ENCODE results near the gene PPFIA1. TPM values are rescaled to one million over a fixed set of nuclear protein-coding genes. Genes with fewer than 3 reads are reported as not detected.

PPFIA1 gene
- total and polyA plus RNA-seq, 8 donors = 14.9 to 28.7 (median 21.1) TPM

GRCh38 chr11:70312401-70313357 lies 42.2 kb downstream of the PPFIA1 start:
- Histone ChIP-seq H3K36me3 (no peaks in the 10 kb centered on the region), H3K9me3 (no peaks in the 10 kb centered on the region), H3K27ac (no peak overlapping the region), H3K27me3 (no peaks in the 10 kb centered on the region), H3K4me1 (no peaks in the 10 kb centered on the region), H3K4me3 (no peak overlapping the region)
- no peak for ATAC-seq
- no peak for DNase-seq
- no peak for FAIRE-seq
- TF ChIP-seq CTCF (IDR thresholded peaks at IDR 0.05) = no peak
- intact Hi-C loops (cut with DNase I) = no loop called here
- WGBS, 2 donors = 90 to 91% methylated on average over 20 of the region's 20 CpGs

- no peak for TF ChIP-seq CTCF (IDR thresholded peaks at IDR 0.05)
- no peak for ATAC-seq
- Histone ChIP-seq H3K36me3 (no peaks in the 10 kb centered on the region), H3K9me3 (no peaks in the 10 kb centered on the region), H3K27ac (no peak overlapping the region), H3K4me1 (no peaks in the 10 kb centered on the region), H3K27me3 (no peaks in the 10 kb centered on the region), H3K4me3 (no peak overlapping the region)
- DNase-seq = no peak
- FAIRE-seq = no peak
- intact Hi-C loops (cut with DNase I) = no loop called here
- WGBS, 2 donors = 89 to 93% methylated on average over 8 of the region's 8 CpGs
These were observed 43.5 kb downstream of the PPFIA1 start for GRCh38 chr11:70313945-70314344.

GRCh38 chr11:70314730-70315129 lies 44.2 kb downstream of the PPFIA1 start:
- TF ChIP-seq CTCF (IDR thresholded peaks at IDR 0.05) = no peak
- Histone ChIP-seq H3K9me3 (no peaks in the 10 kb centered on the region), H3K4me3 (no peak overlapping the region), H3K27ac (no peak overlapping the region), H3K36me3 (no peaks in the 10 kb centered on the region), H3K27me3 (no peaks in the 10 kb centered on the region), H3K4me1 (no peaks in the 10 kb centered on the region)
- FAIRE-seq = no peak
- DNase-seq = no peak
- intact Hi-C loops (cut with DNase I) = no loop called here
- peak in 1 of 4 donors; percentile 42 for ATAC-seq
- 90% methylated on average over 10 of the region's 10 CpGs for WGBS, 2 donors

- Histone ChIP-seq H3K9me3 (no peaks in the 10 kb centered on the region), H3K4me3 (no peak overlapping the region), H3K4me1 (no peaks in the 10 kb centered on the region), H3K27ac (no peak overlapping the region), H3K27me3 (no peaks in the 10 kb centered on the region), H3K36me3 (no peaks in the 10 kb centered on the region)
- WGBS, 2 donors = 92 to 93% methylated on average over 4 of the region's 4 CpGs
- ATAC-seq = peak in 2 of 4 donors; percentile 51 to 56
- no peak for FAIRE-seq
- TF ChIP-seq CTCF (IDR thresholded peaks at IDR 0.05) = no peak
- no peak for DNase-seq
- intact Hi-C loops (cut with DNase I) = no loop called here
These were observed 45.2 kb downstream of the PPFIA1 start for GRCh38 chr11:70315716-70316115.
